Body of pancreas (tissue), 4 donors: ENCODE data around the gene PALLD. TPM values are rescaled to one million over a fixed set of nuclear protein-coding genes. Genes with fewer than 3 reads are reported as not detected.
"Not testable (repeated sequence)": the region's sequence is repeated elsewhere in the genome, so short reads cannot be mapped to it uniquely, and the experiment has no call there.

ENCODE experiments used
- ATAC-seq: fragments of 150-250 bp; one replicate; pipeline ENCODE4 v1.9.1; 2016
- DNase-seq, 4 donors: peaks; one replicate each; pipeline ENCODE4 v3.0.0-alpha.2; 2019
- H3K27ac ChIP-seq, 4 donors: fragments of 200-600 bp; sonication (generic); 1 replicate in 3 of 4; 2 replicates in 1 of 4; pipeline versions ENCODE4 v1.5.1 to v1.6.1; 2016 to 2019; ENCODE audit warnings: mild to moderate bottlenecking in 1 of 4, mixed read lengths in 1 of 4, moderate library complexity in 1 of 4
- H3K27me3 ChIP-seq, 2 donors: fragments of 200-600 bp; sonication (generic); one replicate each; pipeline ENCODE4 v1.6.0; 2016; ENCODE audit warnings: mild to moderate bottlenecking in 1 of 2
- H3K36me3 ChIP-seq, 2 donors: fragments of 200-600 bp; sonication (generic); replicated peaks in 1 of 2; 2 replicates each; pipeline ENCODE4 v1.5.1; 2016; ENCODE audit warnings: low read depth in 2 of 2; ENCODE audit not compliant: insufficient read depth in 1 of 2
- H3K4me1 ChIP-seq: fragments of 200-600 bp; sonication (generic); one replicate; pipeline ENCODE4 v1.6.0; 2016
- H3K4me3 ChIP-seq, 2 donors: fragments of 200-600 bp; sonication (generic); 1 replicate in 1 of 2; 2 replicates in 1 of 2; pipeline ENCODE4 v1.5.1; 2016 to 2019
- H3K9me3 ChIP-seq, 3 donors: fragments of 200-600 bp; sonication (generic); 1 replicate in 2 of 3; 2 replicates in 1 of 3; pipeline ENCODE4 v1.5.1; 2016
- CTCF ChIP-seq, 7 experiments: fragments of 450-650 bp in 4 of 7; fragments of 200-600 bp in 3 of 7; sonication (generic) in 3 of 7; IDR thresholded peaks; one replicate each; pipeline ENCODE4 v1.5.1; 2016 to 2019; ENCODE audit warnings: antibody characterized with exemption in 7 of 7
- POLR2A ChIP-seq, 3 donors: fragments of 450-650 bp; IDR thresholded peaks; one replicate each; pipeline ENCODE4 v1.6.1; 2016; ENCODE audit warnings: antibody characterized with exemption in 3 of 3, mild to moderate bottlenecking in 2 of 3
- WGBS, 2 donors: methylation state at CpG; one replicate each; pipeline ENCODE4 v1.1.5; 2017; 5-methylcytosine and 5-hydroxymethylcytosine counted together
- intact Hi-C: fragments of 100-400 bp; cut with DNase I; formaldehyde crosslinking; loops from one replicate; pipeline ENCODE4 v1.15.1; 2023
- total RNA-seq, 2 donors: library from RNA; depleted of rRNA; stranded (reverse); fragments of >200 nt; gene quantifications; one replicate each; pipeline ENCODE4 v1.1.0, GENCODE V29; 2016

PALLD gene
- total RNA-seq, 2 donors from 2014 or later: 46.8 to 52.4 TPM

- WGBS, 2 donors: 78 to 87% methylated on average over 3 of the region's 3 CpGs
- no peak for ATAC-seq
- Histone ChIP-seq H3K36me3 (no peaks in the 10 kb centered on the region), H3K9me3 (no peaks in the 10 kb centered on the region), H3K4me1 (no peaks in the 10 kb centered on the region), H3K4me3 (no peak overlapping the region), H3K27ac (no peak overlapping the region), H3K27me3 (no peaks in the 10 kb centered on the region)
- TF ChIP-seq POLR2A (IDR thresholded peaks at IDR 0.05): no peak
- no peak for TF ChIP-seq CTCF (IDR thresholded peaks at IDR 0.05)
- intact Hi-C loops: no loop called here
- no peak for DNase-seq
Observed at GRCh38 chr4:168942985-168943384, 446.1 kb downstream of the PALLD start.

GRCh38 chr4:168945291-168945690 lies 448.4 kb downstream of the PALLD start:
- DNase-seq (no peak), ATAC-seq (no peak)
- H3K36me3 ChIP-seq: no peaks in the 10 kb centered on the region
- no peak overlapping the region for H3K27ac ChIP-seq
- no peaks in the 10 kb centered on the region for H3K4me1 ChIP-seq
- no peaks in the 10 kb centered on the region for H3K27me3 ChIP-seq
- H3K4me3 ChIP-seq: no peak overlapping the region
- TF ChIP-seq CTCF (IDR thresholded peaks at IDR 0.05): no peak
- TF ChIP-seq POLR2A (IDR thresholded peaks at IDR 0.05): no peak
- whole genome bisulfite sequencing, 2 donors: 60 to 71% methylated on average over 2 of the region's 2 CpGs
- intact Hi-C loops: no loop called here
- H3K9me3 ChIP-seq: no peaks in the 10 kb centered on the region

- H3K9me3 ChIP-seq, H3K36me3 ChIP-seq, H3K4me1 ChIP-seq, H3K4me3 ChIP-seq, H3K27me3 ChIP-seq, H3K27ac ChIP-seq, DNase-seq, ATAC-seq, intact Hi-C loops: not testable (repeated sequence)
- WGBS, 2 donors: 93 to 94% methylated on average over 3 of the region's 3 CpGs
Observed at GRCh38 chr4:168952821-168953246, 456.0 kb downstream of the PALLD start.

- Histone ChIP-seq H3K27me3 (no peaks in the 10 kb centered on the region), H3K4me1 (no peaks in the 10 kb centered on the region)
- TF ChIP-seq CTCF (IDR thresholded peaks at IDR 0.05): no peak
- no peak for TF ChIP-seq POLR2A (IDR thresholded peaks at IDR 0.05)
Observed at GRCh38 chr4:168955674-168956073, 458.8 kb downstream of the PALLD start.

GRCh38 chr4:168960716-168961115 lies 463.9 kb downstream of the PALLD start:
- WGBS, 2 donors: 92 to 98% methylated on average over 5 of the region's 5 CpGs
- Histone ChIP-seq H3K4me3 (no peak overlapping the region), H3K27me3 (no peaks in the 10 kb centered on the region), H3K27ac (no peak overlapping the region), H3K9me3 (no peaks in the 10 kb centered on the region), H3K4me1 (no peaks in the 10 kb centered on the region), H3K36me3 (no peaks in the 10 kb centered on the region)
- intact Hi-C loops: no loop called here
- TF ChIP-seq POLR2A (IDR thresholded peaks at IDR 0.05) (no peak), CTCF (IDR thresholded peaks at IDR 0.05) (no peak)
- ATAC-seq: no peak
- no peak for DNase-seq

More at GRCh38 chr4:168955674-168956073, 458.8 kb downstream of the PALLD start:
- intact Hi-C loops: no loop called here
- ATAC-seq: no peak
- Histone ChIP-seq H3K27ac (no peak overlapping the region), H3K36me3 (no peaks in the 10 kb centered on the region), H3K4me3 (no peak overlapping the region), H3K9me3 (no peaks in the 10 kb centered on the region)
- WGBS, 2 donors: 93 to 95% methylated on average over 2 of the region's 2 CpGs
- DNase-seq: no peak
